Measurements from ENCODE around the gene FAM78B. TPM values are rescaled to one million over a fixed set of nuclear protein-coding genes. Genes with fewer than 3 reads are reported as not detected.
A peak's percentile ranks its signal among the peaks of the same experiment; 100 is the strongest.

Gene FAM78B
- polyA plus RNA-seq, 6 donors from 2014 or later: not detected

GRCh38 chr1:166129006-166129405, 37.8 kb downstream of the FAM78B start:
- peaks cover 10 to 26% (median 11%) of the 10 kb centered on the region in 3 donors for H3K27me3 Mint-ChIP-seq
- no peaks in the 10 kb centered on the region for H3K4me1 Mint-ChIP-seq
- H3K36me3 Mint-ChIP-seq: no peaks in the 10 kb centered on the region

GRCh38 chr1:166128195-166128594, 38.6 kb downstream of the FAM78B start:
- DNase-seq (no peak), ATAC-seq (ENCODE audit: low read depth in 2 of 2) (no peak)
- no peak overlapping the region for H3K27ac Mint-ChIP-seq
- H3K27me3 Mint-ChIP-seq: peaks cover 10 to 29% (median 11%) of the 10 kb centered on the region in 3 donors
- H3K36me3 Mint-ChIP-seq: no peaks in the 10 kb centered on the region
- peaks cover 4 to 8% (median 7%) of the 10 kb centered on the region in 7 donors for H3K9me3 Mint-ChIP-seq
- no peak overlapping the region for H3K4me3 Mint-ChIP-seq
- H3K4me1 Mint-ChIP-seq: no peaks in the 10 kb centered on the region

More at GRCh38 chr1:166129006-166129405, 37.8 kb downstream of the FAM78B start:
- Mint-ChIP-seq H3K4me3 (no peak overlapping the region), H3K27ac (no peak overlapping the region), H3K9me3 (peaks cover 4 to 10% (median 7%) of the 10 kb centered on the region in 7 donors)
- no peak for ATAC-seq (ENCODE audit: low read depth in 2 of 2)
- DNase-seq: no peak

- H3K36me3 Mint-ChIP-seq: no peaks in the 10 kb centered on the region
- H3K4me3 Mint-ChIP-seq: no peak overlapping the region
- ATAC-seq (ENCODE audit: low read depth in 2 of 2) (no peak), DNase-seq (no peak)
- H3K27ac Mint-ChIP-seq: no peak overlapping the region
- peaks cover 0 to 7% (median 2%) of the 10 kb centered on the region in 7 donors for H3K9me3 Mint-ChIP-seq
- peaks cover 10 to 25% (median 11%) of the 10 kb centered on the region in 3 donors for H3K27me3 Mint-ChIP-seq
- no peaks in the 10 kb centered on the region for H3K4me1 Mint-ChIP-seq
Observed at GRCh38 chr1:166127003-166127402, 39.8 kb downstream of the FAM78B start.

- Mint-ChIP-seq H3K27ac (peak overlapping the region in 1 of 6 donors; percentile 4), H3K4me3 (no peak overlapping the region), H3K9me3 (peaks cover 0 to 4% (median 0%) of the 10 kb centered on the region in 7 donors), H3K36me3 (no peaks in the 10 kb centered on the region), H3K4me1 (no peaks in the 10 kb centered on the region), H3K27me3 (peaks cover 10 to 14% (median 12%) of the 10 kb centered on the region in 3 donors)
- no peak for ATAC-seq (ENCODE audit: low read depth in 2 of 2)
- no peak for DNase-seq
Observed at GRCh38 chr1:166122873-166123466, 43.8 kb downstream of the FAM78B start.

- DNase-seq: no peak
- Mint-ChIP-seq H3K9me3 (peaks cover 0 to 4% (median 0%) of the 10 kb centered on the region in 7 donors), H3K4me3 (no peak overlapping the region), H3K36me3 (no peaks in the 10 kb centered on the region), H3K4me1 (no peaks in the 10 kb centered on the region), H3K27me3 (peaks cover 8 to 17% (median 14%) of the 10 kb centered on the region in 3 donors), H3K27ac (no peak overlapping the region)
- no peak for ATAC-seq (ENCODE audit: low read depth in 2 of 2)
Observed at GRCh38 chr1:166121010-166121409, 45.8 kb downstream of the FAM78B start.

GRCh38 chr1:166120281-166120680, 46.5 kb downstream of the FAM78B start:
- DNase-seq: no peak

GRCh38 chr1:166119471-166119965, 47.3 kb downstream of the FAM78B start:
- DNase-seq (no peak), ATAC-seq (ENCODE audit: low read depth in 2 of 2) (no peak)
- Mint-ChIP-seq H3K4me3 (no peak overlapping the region), H3K27me3 (peaks cover 7 to 17% (median 14%) of the 10 kb centered on the region in 3 donors), H3K36me3 (no peaks in the 10 kb centered on the region), H3K4me1 (no peaks in the 10 kb centered on the region), H3K9me3 (peaks cover 0 to 4% (median 0%) of the 10 kb centered on the region in 7 donors), H3K27ac (no peak overlapping the region)

More at GRCh38 chr1:166120281-166120680, 46.5 kb downstream of the FAM78B start:
- H3K27me3 Mint-ChIP-seq: peaks cover 7 to 17% (median 14%) of the 10 kb centered on the region in 3 donors
- no peaks in the 10 kb centered on the region for H3K4me1 Mint-ChIP-seq
- peaks cover 0 to 4% (median 0%) of the 10 kb centered on the region in 7 donors for H3K9me3 Mint-ChIP-seq
- no peaks in the 10 kb centered on the region for H3K36me3 Mint-ChIP-seq
- ATAC-seq (ENCODE audit: low read depth in 2 of 2): no peak
- peak overlapping the region in 1 of 6 donors; percentile 57 for H3K27ac Mint-ChIP-seq
- H3K4me3 Mint-ChIP-seq: no peak overlapping the region

GRCh38 chr1:166117776-166118175, 49.0 kb downstream of the FAM78B start:
- Mint-ChIP-seq H3K27ac (no peak overlapping the region), H3K9me3 (peaks cover 0 to 4% (median 0%) of the 10 kb centered on the region in 7 donors), H3K27me3 (peaks cover 4 to 17% (median 14%) of the 10 kb centered on the region in 3 donors), H3K4me1 (no peaks in the 10 kb centered on the region), H3K36me3 (no peaks in the 10 kb centered on the region), H3K4me3 (no peak overlapping the region)
- no peak for DNase-seq
- ATAC-seq (ENCODE audit: low read depth in 2 of 2): no peak

- H3K36me3 Mint-ChIP-seq: no peaks in the 10 kb centered on the region
- ATAC-seq (ENCODE audit: low read depth in 2 of 2) (no peak), DNase-seq (no peak)
- peaks cover 4 to 17% (median 14%) of the 10 kb centered on the region in 3 donors for H3K27me3 Mint-ChIP-seq
- H3K27ac Mint-ChIP-seq: no peak overlapping the region
- peaks cover 0 to 4% (median 0%) of the 10 kb centered on the region in 7 donors for H3K9me3 Mint-ChIP-seq
- no peak overlapping the region for H3K4me3 Mint-ChIP-seq
- H3K4me1 Mint-ChIP-seq: no peaks in the 10 kb centered on the region
Observed at GRCh38 chr1:166116026-166116425, 50.8 kb downstream of the FAM78B start.

- Mint-ChIP-seq H3K9me3 (peaks cover 0 to 4% (median 0%) of the 10 kb centered on the region in 7 donors), H3K4me1 (no peaks in the 10 kb centered on the region), H3K27me3 (peaks cover 4 to 12% (median 10%) of the 10 kb centered on the region in 3 donors), H3K4me3 (no peak overlapping the region), H3K36me3 (no peaks in the 10 kb centered on the region), H3K27ac (no peak overlapping the region)
- ATAC-seq (ENCODE audit: low read depth in 2 of 2): no peak
- no peak for DNase-seq
Observed at GRCh38 chr1:166114419-166114818, 52.4 kb downstream of the FAM78B start.

- Mint-ChIP-seq H3K4me3 (no peak overlapping the region), H3K27me3 (peaks cover 2 to 8% (median 4%) of the 10 kb centered on the region in 3 donors), H3K36me3 (no peaks in the 10 kb centered on the region), H3K4me1 (no peaks in the 10 kb centered on the region), H3K9me3 (peaks cover 0 to 2% (median 0%) of the 10 kb centered on the region in 7 donors), H3K27ac (no peak overlapping the region)
- DNase-seq (no peak), ATAC-seq (ENCODE audit: low read depth in 2 of 2) (no peak)
Observed at GRCh38 chr1:166113630-166114029, 53.2 kb downstream of the FAM78B start.

- Mint-ChIP-seq H3K9me3 (peaks cover 0 to 5% (median 0%) of the 10 kb centered on the region in 7 donors), H3K4me1 (no peaks in the 10 kb centered on the region), H3K4me3 (no peak overlapping the region), H3K36me3 (no peaks in the 10 kb centered on the region), H3K27me3 (peaks cover 0 to 7% (median 4%) of the 10 kb centered on the region in 3 donors), H3K27ac (no peak overlapping the region)
- ATAC-seq (ENCODE audit: low read depth in 2 of 2): no peak
- DNase-seq: no peak
Observed at GRCh38 chr1:166113031-166113430, 53.8 kb downstream of the FAM78B start.

- H3K27ac Mint-ChIP-seq: no peak overlapping the region
- H3K36me3 Mint-ChIP-seq: no peaks in the 10 kb centered on the region
- H3K4me3 Mint-ChIP-seq: no peak overlapping the region
- no peaks in the 10 kb centered on the region for H3K4me1 Mint-ChIP-seq
- H3K9me3 Mint-ChIP-seq: peaks cover 0 to 5% (median 0%) of the 10 kb centered on the region in 7 donors
- ATAC-seq (ENCODE audit: low read depth in 2 of 2): no peak
- peaks cover 0 to 1% (median under 1%) of the 10 kb centered on the region in 3 donors for H3K27me3 Mint-ChIP-seq
- DNase-seq: no peak
Observed at GRCh38 chr1:166112425-166112824, 54.4 kb downstream of the FAM78B start.

- ATAC-seq (ENCODE audit: low read depth in 2 of 2) (no peak), DNase-seq (no peak)
- Mint-ChIP-seq H3K27ac (no peak overlapping the region), H3K36me3 (no peaks in the 10 kb centered on the region), H3K4me3 (no peak overlapping the region), H3K9me3 (peaks cover 0 to 5% (median 3%) of the 10 kb centered on the region in 7 donors), H3K4me1 (no peaks in the 10 kb centered on the region), H3K27me3 (no peaks in the 10 kb centered on the region)
Observed at GRCh38 chr1:166111430-166111829, 55.4 kb downstream of the FAM78B start.

Data from naive B cell (primary cell).